GM19023 (cell line): ENCODE data around the gene XPNPEP1.

Experiments
- ATAC-seq: cut with Tn5 transposase; IDR thresholded peaks from one replicate; pipeline ENCODE4 v1.9.1; 2021; ENCODE audit warnings: mild to moderate bottlenecking, moderate library complexity; ENCODE audit not compliant: unreplicated experiment

Gene XPNPEP1

DNA sequence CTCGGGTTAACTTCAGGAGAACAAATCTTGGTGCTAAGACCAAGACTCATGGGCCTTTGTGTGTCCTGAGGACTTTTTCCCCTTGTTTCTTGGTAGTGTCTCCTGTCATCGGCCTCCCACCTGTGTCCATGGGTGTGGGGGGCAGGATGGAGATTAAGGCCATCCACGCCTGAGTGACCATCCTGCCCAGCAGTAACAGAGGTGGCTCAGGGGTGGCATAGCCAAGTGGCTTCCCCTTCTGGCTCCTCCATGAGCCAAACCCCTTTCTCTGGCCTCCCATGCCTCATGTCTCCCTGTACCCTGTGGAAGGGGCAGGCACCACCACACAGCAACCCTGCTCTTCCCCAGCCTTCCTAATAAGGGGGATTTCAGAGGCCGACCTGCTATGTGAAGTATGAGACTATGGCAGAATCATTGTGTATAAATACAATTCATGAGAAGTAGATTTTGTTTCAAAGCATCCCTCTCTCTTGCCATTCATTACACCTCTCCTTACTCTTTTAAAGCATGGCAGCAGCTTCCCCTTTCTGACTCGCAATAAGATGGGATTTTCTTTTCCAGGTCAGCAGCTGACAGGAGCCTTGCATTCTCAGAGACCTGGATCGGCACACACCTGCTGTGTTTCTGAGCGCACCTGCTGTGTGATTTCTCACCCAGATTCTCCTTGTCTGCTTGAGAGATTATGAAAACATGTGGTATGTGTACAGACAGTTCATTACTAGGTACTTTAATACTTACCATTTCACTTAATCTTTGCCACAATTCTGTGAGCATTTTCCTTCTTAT is 102.5 kb downstream of the XPNPEP1 start:
- ATAC-seq, result no peak

GRCh38 chr10:109819807-109820206 is 103.5 kb downstream of the XPNPEP1 start:
- ATAC-seq, result no peak
